PC-9 (cell line): ENCODE data around the gene ATP5F1A. TPM values are rescaled to one million over a fixed set of nuclear protein-coding genes. Genes with fewer than 3 reads are reported as not detected.

Source experiments
- BruUV-seq: library from RNA; stranded (reverse); fragments of 400-500 nt; replicated peaks from 2 replicates; lab custom pipeline; 2021; lab: Mats Ljungman, UMichigan
- CTCF ChIA-PET: fragments of 300-600 bp; sonication (Branson Sonifier 250); formaldehyde crosslinking; loops from one replicate; lab custom pipeline; 2022; ENCODE audit warnings: antibody characterized with exemption; lab: Charles Lee
- POLR2A ChIA-PET: fragments of 300-600 bp; sonication (Branson Sonifier 250); formaldehyde crosslinking; loops from one replicate; lab custom pipeline; 2022; ENCODE audit warnings: antibody characterized with exemption; ENCODE audit not compliant: unreplicated experiment; lab: Charles Lee
- DNase-seq, 2 experiments: peaks; one replicate each; pipeline versions ENCODE4 v3.0.0 to v3.0.0-alpha.2; 2015 to 2022; ENCODE audit warnings: mixed read lengths in 1 of 2
- H2AFZ ChIP-seq: fragments of 200-600 bp; sonication (generic); 2 replicates; pipeline ENCODE4 v1.8.1; 2017; ENCODE audit warnings: antibody characterized with exemption
- H3F3A ChIP-seq: fragments of 200-600 bp; sonication (generic); 2 replicates; pipeline ENCODE4 v1.8.1; 2017; ENCODE audit warnings: antibody characterized with exemption, mild to moderate bottlenecking, low read depth; ENCODE audit not compliant: insufficient read depth
- H3K27ac ChIP-seq: fragments of 200-600 bp; sonication (generic); 2 replicates; pipeline ENCODE4 v1.6.1; 2016; ENCODE audit warnings: mixed run types
- H3K27me3 ChIP-seq: fragments of 200-600 bp; sonication (generic); 2 replicates; pipeline ENCODE4 v1.6.1; 2016; ENCODE audit warnings: low read depth, mixed run types; ENCODE audit not compliant: insufficient read depth
- H3K36me3 ChIP-seq: fragments of 200-600 bp; sonication (generic); 2 replicates; pipeline ENCODE4 v1.6.1; 2016; ENCODE audit warnings: low read depth, mixed run types
- H3K4me1 ChIP-seq: fragments of 200-600 bp; sonication (generic); replicated peaks from 2 replicates; pipeline ENCODE4 v1.6.1; 2016; ENCODE audit warnings: mixed run types; ENCODE audit not compliant: insufficient read depth
- H3K4me2 ChIP-seq: fragments of 200-600 bp; sonication (generic); 2 replicates; pipeline ENCODE4 v1.6.1; 2017; ENCODE audit warnings: mixed run types
- H3K4me3 ChIP-seq: fragments of 200-600 bp; sonication (generic); 2 replicates; pipeline ENCODE4 v1.6.1; 2016; ENCODE audit warnings: mixed run types
- H3K79me2 ChIP-seq: fragments of 200-600 bp; sonication (generic); 2 replicates; pipeline ENCODE4 v1.6.1; 2017; ENCODE audit warnings: low read depth, mixed run types
- H3K9me2 ChIP-seq: fragments of 200-600 bp; sonication (generic); 2 replicates; pipeline ENCODE4 v1.8.1; 2017; ENCODE audit warnings: mild to moderate bottlenecking; ENCODE audit not compliant: insufficient read depth
- H3K9me3 ChIP-seq: fragments of 200-600 bp; sonication (generic); 2 replicates; pipeline ENCODE4 v1.8.1; 2016; ENCODE audit warnings: low read depth; ENCODE audit not compliant: insufficient read depth
- H4K20me1 ChIP-seq: fragments of 200-600 bp; sonication (generic); 2 replicates; pipeline ENCODE4 v1.8.1; 2017; ENCODE audit not compliant: insufficient read depth
- EZH2 ChIP-seq: fragments of 200-600 bp; sonication (generic); IDR thresholded peaks from 2 replicates; pipeline ENCODE4 v1.8.0; 2017; ENCODE audit warnings: antibody characterized with exemption, low read depth
- intact Hi-C: fragments of 100-400 bp; cut with micrococcal nuclease; formaldehyde crosslinking; loops from one replicate; pipeline ENCODE4 v1.10.0; 2022; ENCODE audit not compliant: unreplicated experiment
- total RNA-seq: library from RNA; stranded (reverse); gene quantifications from 2 replicates; pipeline ENCODE4 v1.2.3, GENCODE V29; 2021
- TF ChIP-seq, protein P1 (sequence below): fragments of 200-600 bp; sonication (generic); conservative IDR thresholded peaks from 2 replicates; pipeline ENCODE4 v1.6.1; 2017; ENCODE audit warnings: mixed run types, antibody characterized with exemption, mild to moderate bottlenecking, moderate library complexity

ATP5F1A gene
- total RNA-seq, 1 experiment from 2014 or later = 232 TPM

DNA sequence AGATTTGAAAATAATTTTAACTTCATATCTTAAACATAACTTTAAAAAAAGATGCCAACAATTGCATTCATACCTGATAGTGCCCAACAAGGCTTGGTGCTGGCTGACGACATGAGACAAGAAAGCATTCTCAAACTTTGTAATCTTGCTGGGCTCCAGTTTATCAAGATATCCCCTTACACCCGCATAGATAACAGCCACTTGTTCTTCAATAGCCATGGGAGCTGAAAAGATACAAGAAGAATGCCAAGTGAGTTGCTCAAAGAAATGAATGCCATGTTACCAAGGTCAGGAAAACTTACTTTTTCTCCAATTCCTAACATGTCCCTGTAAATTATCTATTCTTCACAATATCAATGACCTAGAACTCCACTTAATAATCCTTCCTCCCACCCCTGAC lies 13.7 kb downstream of the ATP5F1A start:
- no peaks in the 10 kb centered on the region for H3K27me3 ChIP-seq
- TF ChIP-seq EZH2 = no peak
- TF ChIP-seq, protein P1, sequence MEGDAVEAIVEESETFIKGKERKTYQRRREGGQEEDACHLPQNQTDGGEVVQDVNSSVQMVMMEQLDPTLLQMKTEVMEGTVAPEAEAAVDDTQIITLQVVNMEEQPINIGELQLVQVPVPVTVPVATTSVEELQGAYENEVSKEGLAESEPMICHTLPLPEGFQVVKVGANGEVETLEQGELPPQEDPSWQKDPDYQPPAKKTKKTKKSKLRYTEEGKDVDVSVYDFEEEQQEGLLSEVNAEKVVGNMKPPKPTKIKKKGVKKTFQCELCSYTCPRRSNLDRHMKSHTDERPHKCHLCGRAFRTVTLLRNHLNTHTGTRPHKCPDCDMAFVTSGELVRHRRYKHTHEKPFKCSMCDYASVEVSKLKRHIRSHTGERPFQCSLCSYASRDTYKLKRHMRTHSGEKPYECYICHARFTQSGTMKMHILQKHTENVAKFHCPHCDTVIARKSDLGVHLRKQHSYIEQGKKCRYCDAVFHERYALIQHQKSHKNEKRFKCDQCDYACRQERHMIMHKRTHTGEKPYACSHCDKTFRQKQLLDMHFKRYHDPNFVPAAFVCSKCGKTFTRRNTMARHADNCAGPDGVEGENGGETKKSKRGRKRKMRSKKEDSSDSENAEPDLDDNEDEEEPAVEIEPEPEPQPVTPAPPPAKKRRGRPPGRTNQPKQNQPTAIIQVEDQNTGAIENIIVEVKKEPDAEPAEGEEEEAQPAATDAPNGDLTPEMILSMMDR = no peak
- ChIA-PET CTCF (no interaction called here), POLR2A (no interaction called here)
- H3K4me3 ChIP-seq = no peak overlapping the region
- H4K20me1 ChIP-seq = no peaks in the 10 kb centered on the region; the same call in 1 of the 2 replicates
- no peaks in the 10 kb centered on the region for H3K9me2 ChIP-seq
- BruUV-seq = no TSS peak
- H3K27ac ChIP-seq = no peak overlapping the region
- no peaks in the 10 kb centered on the region for H3K4me1 ChIP-seq
- no peaks in the 10 kb centered on the region; the same call in 1 of the 2 replicates for H3K79me2 ChIP-seq
- intact Hi-C loops = no loop called here
- no peaks in the 10 kb centered on the region for H3K9me3 ChIP-seq
- H3K36me3 ChIP-seq = peaks cover 45% of the 10 kb centered on the region
- no peak overlapping the region for H3K4me2 ChIP-seq
- no peak for DNase-seq
- peaks cover 7% of the 10 kb centered on the region; the same call in 1 of the 2 replicates for H3F3A ChIP-seq
- no peak overlapping the region for H2AFZ ChIP-seq

DNA sequence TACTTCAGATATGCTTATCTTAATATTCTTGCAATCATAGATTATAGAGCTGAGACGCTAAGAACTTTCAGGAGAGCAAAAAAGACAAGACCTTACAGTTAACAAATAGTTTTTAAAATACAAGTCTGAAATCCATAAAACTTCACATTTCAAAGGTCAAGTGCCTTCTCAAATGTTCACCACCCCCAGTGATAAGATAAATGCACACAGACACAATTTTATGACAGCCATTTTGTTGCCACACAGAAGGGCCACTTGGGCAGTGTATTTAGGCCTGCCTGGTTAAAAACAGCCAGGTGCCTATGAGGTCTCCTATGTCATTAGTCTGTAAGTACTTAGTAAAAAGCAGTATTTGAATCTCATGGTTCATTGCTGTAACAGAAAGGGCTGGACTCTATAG lies 17.9 kb downstream of the ATP5F1A start:
- no peak for DNase-seq
- intact Hi-C loops = no loop called here

DNA sequence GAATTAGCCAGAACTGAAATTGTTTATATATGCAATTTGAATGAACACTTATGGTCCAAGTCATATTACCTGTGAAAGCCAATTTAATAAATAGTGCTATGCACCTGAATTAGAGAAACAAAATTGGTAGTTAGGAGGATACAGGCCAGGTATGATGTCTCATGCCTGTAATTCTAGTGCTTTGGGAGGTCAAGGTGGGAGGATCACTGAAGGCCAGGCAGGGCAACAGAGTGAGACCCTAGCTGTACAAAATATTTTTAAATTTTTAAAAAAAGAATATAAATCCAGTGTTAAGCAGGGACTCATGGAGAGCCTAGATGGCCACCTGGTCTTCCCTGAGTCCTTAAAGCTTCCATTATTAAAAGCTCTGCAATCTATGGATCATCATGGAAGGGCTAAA lies 18.8 kb downstream of the ATP5F1A start:
- intact Hi-C loops = no loop called here
- POLR2A ChIA-PET = no interaction called here

More for the DNA sequence above, 17.9 kb downstream of the ATP5F1A start:
- no peak overlapping the region for H3K4me3 ChIP-seq
- H3K9me3 ChIP-seq = no peaks in the 10 kb centered on the region
- TF ChIP-seq EZH2 = no peak
- TF ChIP-seq, protein P1 = no peak
- peaks cover 13% of the 10 kb centered on the region; the same call in 1 of the 2 replicates for H3F3A ChIP-seq
- no peak overlapping the region for H3K4me2 ChIP-seq
- H3K27ac ChIP-seq = no peak overlapping the region
- ChIA-PET POLR2A (no interaction called here), CTCF (interaction anchor here (0.7 kb wide), 1 partner anchor 190 kb away, joined by 4 read pairs; no protein-coding TSS in a partner anchor)
- no peaks in the 10 kb centered on the region for H3K9me2 ChIP-seq
- H3K79me2 ChIP-seq = no peaks in the 10 kb centered on the region
- H2AFZ ChIP-seq = no peak overlapping the region
- H3K27me3 ChIP-seq = no peaks in the 10 kb centered on the region
- peaks cover 16% of the 10 kb centered on the region for H3K36me3 ChIP-seq
- BruUV-seq = no TSS peak
- H3K4me1 ChIP-seq = no peaks in the 10 kb centered on the region
- no peaks in the 10 kb centered on the region for H4K20me1 ChIP-seq

More for the DNA sequence above, 18.8 kb downstream of the ATP5F1A start:
- TF ChIP-seq EZH2 = no peak
- TF ChIP-seq, protein P1 = no peak
- no peak for DNase-seq
- Histone ChIP-seq H2AFZ (no peak overlapping the region), H3K4me2 (no peak overlapping the region), H4K20me1 (no peaks in the 10 kb centered on the region), H3F3A (peaks cover 10% of the 10 kb centered on the region; the same call in 1 of the 2 replicates), H3K27me3 (no peaks in the 10 kb centered on the region), H3K27ac (no peak overlapping the region), H3K9me2 (no peaks in the 10 kb centered on the region), H3K79me2 (no peaks in the 10 kb centered on the region), H3K9me3 (no peaks in the 10 kb centered on the region), H3K36me3 (peaks cover 9% of the 10 kb centered on the region), H3K4me3 (no peak overlapping the region), H3K4me1 (no peaks in the 10 kb centered on the region)
- CTCF ChIA-PET = no interaction called here
- BruUV-seq = no TSS peak
